ENCODE measurements around the gene EID2B.

Gene EID2B, protein sequence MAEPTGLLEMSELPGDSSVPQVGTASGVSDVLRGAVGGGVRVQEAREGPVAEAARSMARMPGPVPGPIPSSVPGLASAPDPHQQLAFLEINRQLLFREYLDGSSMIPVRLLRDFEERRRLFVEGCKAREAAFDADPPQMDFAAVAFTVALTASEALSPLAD

DNA sequence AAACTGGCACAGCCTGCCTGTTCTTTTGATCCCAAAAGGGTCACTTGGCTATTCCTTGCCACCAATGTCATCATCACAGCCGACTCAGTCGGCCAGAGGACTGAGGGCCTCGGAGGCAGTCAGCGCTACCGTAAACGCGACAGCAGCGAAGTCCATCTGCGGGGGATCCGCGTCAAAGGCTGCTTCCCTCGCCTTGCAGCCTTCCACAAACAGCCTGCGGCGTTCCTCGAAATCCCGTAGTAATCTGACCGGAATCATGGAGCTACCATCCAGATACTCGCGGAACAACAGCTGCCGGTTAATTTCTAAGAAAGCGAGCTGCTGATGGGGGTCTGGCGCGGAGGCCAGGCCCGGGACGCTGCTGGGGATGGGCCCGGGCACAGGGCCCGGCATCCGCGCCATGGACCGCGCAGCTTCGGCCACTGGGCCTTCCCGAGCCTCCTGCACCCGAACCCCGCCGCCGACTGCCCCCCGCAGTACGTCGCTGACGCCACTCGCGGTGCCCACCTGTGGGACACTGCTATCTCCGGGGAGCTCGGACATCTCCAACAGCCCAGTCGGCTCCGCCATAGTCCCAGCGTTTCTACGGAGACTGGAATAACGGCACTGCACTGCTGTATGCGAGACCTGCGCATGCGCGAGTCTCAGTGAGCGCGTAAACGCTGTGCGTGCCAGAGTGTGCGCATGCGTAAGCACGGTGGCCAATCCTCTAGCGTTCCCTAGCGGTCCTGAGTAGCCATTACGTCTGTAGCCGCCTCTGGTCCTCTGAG, at the start of gene EID2B:
EID2B (minus strand) TSS at position 620 of the 770 bp plus-strand sequence; CDS start at position 570, 50 bp downstream.
- peak within 1 kb of the TSS; percentile 71 for H3K9ac ChIP-seq
- TF ChIP-seq, protein P1, sequence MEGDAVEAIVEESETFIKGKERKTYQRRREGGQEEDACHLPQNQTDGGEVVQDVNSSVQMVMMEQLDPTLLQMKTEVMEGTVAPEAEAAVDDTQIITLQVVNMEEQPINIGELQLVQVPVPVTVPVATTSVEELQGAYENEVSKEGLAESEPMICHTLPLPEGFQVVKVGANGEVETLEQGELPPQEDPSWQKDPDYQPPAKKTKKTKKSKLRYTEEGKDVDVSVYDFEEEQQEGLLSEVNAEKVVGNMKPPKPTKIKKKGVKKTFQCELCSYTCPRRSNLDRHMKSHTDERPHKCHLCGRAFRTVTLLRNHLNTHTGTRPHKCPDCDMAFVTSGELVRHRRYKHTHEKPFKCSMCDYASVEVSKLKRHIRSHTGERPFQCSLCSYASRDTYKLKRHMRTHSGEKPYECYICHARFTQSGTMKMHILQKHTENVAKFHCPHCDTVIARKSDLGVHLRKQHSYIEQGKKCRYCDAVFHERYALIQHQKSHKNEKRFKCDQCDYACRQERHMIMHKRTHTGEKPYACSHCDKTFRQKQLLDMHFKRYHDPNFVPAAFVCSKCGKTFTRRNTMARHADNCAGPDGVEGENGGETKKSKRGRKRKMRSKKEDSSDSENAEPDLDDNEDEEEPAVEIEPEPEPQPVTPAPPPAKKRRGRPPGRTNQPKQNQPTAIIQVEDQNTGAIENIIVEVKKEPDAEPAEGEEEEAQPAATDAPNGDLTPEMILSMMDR (IDR thresholded peaks at IDR 0.05): peak; percentile 99
- peak within 1 kb of the TSS; percentile 81 for H2AFZ ChIP-seq
- peak within 1 kb of the TSS; percentile 85 for H3K4me2 ChIP-seq (ENCODE audit: low read length)
- H3K79me2 ChIP-seq: peaks cover 27% of the 10 kb centered on the region
- H3K4me3 ChIP-seq (ENCODE audit: low read depth, low read length): peak within 1 kb of the TSS; percentile 92
- peak within 1 kb of the TSS; percentile 50 for H3K27ac ChIP-seq
- H3K4me1 ChIP-seq: peaks cover 3% of the 10 kb centered on the region
- no peaks in the 10 kb centered on the region for H3K27me3 ChIP-seq (ENCODE audit: control insufficient read depth, insufficient read depth, low read length)
- H3K9me3 ChIP-seq (ENCODE audit: control insufficient read depth, low read length): no peaks in the 10 kb centered on the region
- no peaks in the 10 kb centered on the region for H3K36me3 ChIP-seq (ENCODE audit: control insufficient read depth, insufficient read depth, low read length)

DNA sequence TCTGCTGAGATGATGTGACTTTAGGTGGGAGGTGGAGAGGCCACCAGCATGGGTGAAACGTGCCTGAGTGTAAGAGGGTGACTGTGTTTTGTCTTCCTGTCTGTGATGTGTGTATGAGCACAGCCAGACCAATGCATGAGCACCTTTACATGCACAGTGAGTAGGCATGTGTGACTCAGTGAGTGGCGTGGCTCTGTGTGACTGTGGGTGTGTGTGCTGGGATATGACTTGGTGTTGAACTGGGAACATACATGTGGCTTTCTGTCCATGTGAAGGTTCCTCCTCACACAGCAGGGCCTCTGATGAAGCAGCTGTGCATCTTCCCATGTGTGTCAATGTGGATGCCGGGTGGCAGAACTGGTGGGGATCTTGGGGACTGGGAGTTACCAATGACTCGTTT, 49.8 kb upstream of the EID2B start:
- Histone ChIP-seq H3K4me2 (ENCODE audit: low read length) (no peak overlapping the region), H3K4me3 (ENCODE audit: low read depth, low read length) (no peak overlapping the region), H3K27me3 (ENCODE audit: control insufficient read depth, insufficient read depth, low read length) (no peaks in the 10 kb centered on the region), H3K36me3 (ENCODE audit: control insufficient read depth, insufficient read depth, low read length) (no peaks in the 10 kb centered on the region), H3K79me2 (no peaks in the 10 kb centered on the region), H3K4me1 (no peaks in the 10 kb centered on the region), H2AFZ (no peak overlapping the region), H3K9ac (no peak overlapping the region), H3K27ac (no peak overlapping the region), H3K9me3 (ENCODE audit: control insufficient read depth, low read length) (no peaks in the 10 kb centered on the region)
- TF ChIP-seq, protein P1 (IDR thresholded peaks at IDR 0.05): no peak

DNA sequence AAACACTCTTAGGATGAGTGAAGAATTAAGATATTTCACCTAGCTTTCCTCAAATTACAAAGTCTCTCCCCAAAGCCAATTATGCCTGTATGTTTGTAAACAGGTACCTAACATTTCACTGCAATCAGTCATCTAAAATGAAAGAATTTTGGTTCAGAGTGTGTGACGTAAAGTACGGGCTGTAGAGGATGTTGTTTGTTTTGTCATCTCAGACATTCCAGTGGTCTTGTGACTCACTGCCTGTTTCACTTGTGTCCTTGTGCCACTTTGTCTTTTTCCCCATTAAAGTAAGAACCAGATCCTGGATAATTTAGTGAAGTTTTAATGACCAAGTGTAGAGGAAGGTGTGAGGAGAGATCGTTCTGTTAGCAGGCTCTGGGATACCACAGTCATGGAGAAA, 36.0 kb upstream of the EID2B start:
- Histone ChIP-seq H3K27me3 (ENCODE audit: control insufficient read depth, insufficient read depth, low read length) (no peaks in the 10 kb centered on the region), H3K9ac (no peak overlapping the region), H3K9me3 (ENCODE audit: control insufficient read depth, low read length) (no peaks in the 10 kb centered on the region), H3K4me3 (ENCODE audit: low read depth, low read length) (no peak overlapping the region), H3K79me2 (no peaks in the 10 kb centered on the region), H3K4me1 (no peaks in the 10 kb centered on the region), H3K4me2 (ENCODE audit: low read length) (no peak overlapping the region), H2AFZ (no peak overlapping the region), H3K36me3 (ENCODE audit: control insufficient read depth, insufficient read depth, low read length) (no peaks in the 10 kb centered on the region), H3K27ac (no peak overlapping the region)
- TF ChIP-seq, protein P1 (IDR thresholded peaks at IDR 0.05): no peak

DNA sequence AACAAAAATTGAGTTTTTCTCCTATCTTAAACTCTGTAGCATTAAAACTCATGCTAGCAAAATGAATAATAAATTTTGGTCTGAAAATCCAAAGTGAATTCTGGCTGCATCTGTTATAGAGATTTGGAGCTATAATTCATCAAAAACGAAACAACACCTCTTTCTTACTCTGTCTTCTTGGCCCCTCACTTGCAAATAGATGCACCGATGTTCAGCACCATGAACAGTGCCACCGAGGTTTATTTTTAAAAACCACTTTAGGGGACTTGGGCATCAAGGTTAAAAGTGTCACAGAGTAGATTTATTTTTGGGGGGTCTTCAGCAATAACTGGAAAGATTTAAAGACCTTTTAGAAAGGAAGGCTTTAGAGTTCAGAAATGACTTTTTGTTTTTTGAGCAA, 33.4 kb upstream of the EID2B start:
- Histone ChIP-seq H3K4me2 (ENCODE audit: low read length) (no peak overlapping the region), H3K27me3 (ENCODE audit: control insufficient read depth, insufficient read depth, low read length) (no peaks in the 10 kb centered on the region), H3K27ac (no peak overlapping the region), H3K4me1 (no peaks in the 10 kb centered on the region), H3K79me2 (no peaks in the 10 kb centered on the region), H3K4me3 (ENCODE audit: low read depth, low read length) (no peak overlapping the region), H3K36me3 (ENCODE audit: control insufficient read depth, insufficient read depth, low read length) (no peaks in the 10 kb centered on the region), H3K9ac (no peak overlapping the region), H2AFZ (no peak overlapping the region), H3K9me3 (ENCODE audit: control insufficient read depth, low read length) (no peaks in the 10 kb centered on the region)
- TF ChIP-seq, protein P1 (IDR thresholded peaks at IDR 0.05): no peak
